H1 (cell line): Measurements from ENCODE around the gene RAB3GAP2.

Source experiments
- CEBPB ChIP-seq: IDR thresholded peaks from 2 replicates; pipeline ENCODE4 v1.6.1; 2012; ENCODE audit warnings: low read depth, low read length
- EZH2 ChIP-seq: fragments of 200-600 bp; sonication (generic); IDR thresholded peaks from 2 replicates; pipeline ENCODE4 v1.7.1; 2012; ENCODE audit warnings: low read depth, mild to moderate bottlenecking, moderate library complexity, low read length, inconsistent platforms; ENCODE audit not compliant: severe bottlenecking
- HDAC2 ChIP-seq, 2 experiments: fragments of 300-600 bp in 1 of 2; sonication (generic) in 1 of 2; IDR thresholded peaks; 2 replicates each; pipeline ENCODE4 v1.6.1; 2011 to 2012; ENCODE audit warnings: low read depth in 2 of 2, low read length in 2 of 2, mild to moderate bottlenecking in 2 of 2, moderate library complexity in 2 of 2, borderline replicate concordance in 1 of 2, inconsistent platforms in 1 of 2
- KDM1A ChIP-seq: fragments of 200-600, 300-600 bp; sonication (generic); IDR thresholded peaks from 2 replicates; pipeline ENCODE4 v1.7.1; 2016; ENCODE audit warnings: mild to moderate bottlenecking, low read length, borderline replicate concordance
- POLR2A ChIP-seq, 2 experiments: IDR thresholded peaks; 1 replicate in 1 of 2; 2 replicates in 1 of 2; pipeline ENCODE4 v1.6.1; 2011; ENCODE audit warnings: low read depth in 2 of 2, low read length in 2 of 2, mild to moderate bottlenecking in 2 of 2; ENCODE audit errors: control extremely low read depth in 1 of 2
- TCF12 ChIP-seq: IDR thresholded peaks from 2 replicates; pipeline ENCODE4 v1.6.1; 2011; ENCODE audit warnings: low read depth, mild to moderate bottlenecking, low read length
- ZNF274 ChIP-seq: IDR thresholded peaks from 2 replicates; pipeline ENCODE4 v1.7.0; 2012; ENCODE audit warnings: low read length, borderline replicate concordance; ENCODE audit errors: extremely low read depth
- TF ChIP-seq, protein P1 (sequence below), 3 experiments: IDR thresholded peaks; 1 replicate in 2 of 3; 2 replicates in 1 of 3; pipeline versions ENCODE4 v1.5.1 to v1.6.1; 2011; ENCODE audit warnings: low read length in 3 of 3, mild to moderate bottlenecking in 3 of 3, inconsistent platforms in 2 of 3, low read depth in 1 of 3, moderate library complexity in 1 of 3; ENCODE audit not compliant: insufficient read depth in 1 of 3; ENCODE audit errors: control extremely low read depth in 1 of 3

GRCh38 chr1:220119043-220119512 lies 153.2 kb downstream of the RAB3GAP2 start:
- TF ChIP-seq HDAC2 (IDR thresholded peaks at IDR 0.05; ENCODE audit: borderline replicate concordance in 1 of 2, low read depth in 2 of 2, low read length in 2 of 2) (no peak), TCF12 (no peak), CEBPB (no peak), KDM1A (no peak), POLR2A (IDR thresholded peaks at IDR 0.05; ENCODE audit: control extremely low read depth in 1 of 2, low read depth in 2 of 2, low read length in 2 of 2) (no peak), EZH2 (no peak), ZNF274 (no peak)
- TF ChIP-seq, protein P1, sequence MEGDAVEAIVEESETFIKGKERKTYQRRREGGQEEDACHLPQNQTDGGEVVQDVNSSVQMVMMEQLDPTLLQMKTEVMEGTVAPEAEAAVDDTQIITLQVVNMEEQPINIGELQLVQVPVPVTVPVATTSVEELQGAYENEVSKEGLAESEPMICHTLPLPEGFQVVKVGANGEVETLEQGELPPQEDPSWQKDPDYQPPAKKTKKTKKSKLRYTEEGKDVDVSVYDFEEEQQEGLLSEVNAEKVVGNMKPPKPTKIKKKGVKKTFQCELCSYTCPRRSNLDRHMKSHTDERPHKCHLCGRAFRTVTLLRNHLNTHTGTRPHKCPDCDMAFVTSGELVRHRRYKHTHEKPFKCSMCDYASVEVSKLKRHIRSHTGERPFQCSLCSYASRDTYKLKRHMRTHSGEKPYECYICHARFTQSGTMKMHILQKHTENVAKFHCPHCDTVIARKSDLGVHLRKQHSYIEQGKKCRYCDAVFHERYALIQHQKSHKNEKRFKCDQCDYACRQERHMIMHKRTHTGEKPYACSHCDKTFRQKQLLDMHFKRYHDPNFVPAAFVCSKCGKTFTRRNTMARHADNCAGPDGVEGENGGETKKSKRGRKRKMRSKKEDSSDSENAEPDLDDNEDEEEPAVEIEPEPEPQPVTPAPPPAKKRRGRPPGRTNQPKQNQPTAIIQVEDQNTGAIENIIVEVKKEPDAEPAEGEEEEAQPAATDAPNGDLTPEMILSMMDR (IDR thresholded peaks at IDR 0.05; ENCODE audit: control extremely low read depth in 1 of 3, insufficient read depth in 1 of 3, low read depth in 1 of 3, low read length in 3 of 3): no peak
